ENCODE results near the gene NBDY.
"Not testable (repeated sequence)": the region's sequence is repeated elsewhere in the genome, so short reads cannot be mapped to it uniquely, and the experiment has no call there.

The NBDY gene

GRCh38 chrX:56800801-56801200 is 71.8 kb downstream of the NBDY start:
- no peak overlapping the region for H3K4me3 ChIP-seq (ENCODE audit: low read depth, low read length)
- no peak for DNase-seq (ENCODE audit: low read depth)
- TF ChIP-seq CTCF (IDR thresholded peaks at IDR 0.05; ENCODE audit: low read depth, low read length, missing control alignments), result no peak

- DNase-seq (ENCODE audit: low read depth), result no peak
- TF ChIP-seq CTCF (IDR thresholded peaks at IDR 0.05; ENCODE audit: low read depth, low read length, missing control alignments), result no peak
- H3K4me3 ChIP-seq (ENCODE audit: low read depth, low read length), result no peak overlapping the region
Measured at GRCh38 chrX:56802428-56802827, 73.4 kb downstream of the NBDY start.

- TF ChIP-seq CTCF (IDR thresholded peaks at IDR 0.05; ENCODE audit: low read depth, low read length, missing control alignments), result peak; percentile 39
- DNase-seq (ENCODE audit: low read depth), result no peak
- H3K4me3 ChIP-seq (ENCODE audit: low read depth, low read length), result no peak overlapping the region
Measured at GRCh38 chrX:56802921-56803849, 74.1 kb downstream of the NBDY start.

- DNase-seq (ENCODE audit: low read depth), result no peak
- TF ChIP-seq CTCF (IDR thresholded peaks at IDR 0.05; ENCODE audit: low read depth, low read length, missing control alignments), result no peak
- H3K4me3 ChIP-seq (ENCODE audit: low read depth, low read length), result no peak overlapping the region
Measured at GRCh38 chrX:56803850-56804681, 75.0 kb downstream of the NBDY start.

- no peak for TF ChIP-seq CTCF (IDR thresholded peaks at IDR 0.05; ENCODE audit: low read depth, low read length, missing control alignments)
- no peak overlapping the region for H3K4me3 ChIP-seq (ENCODE audit: low read depth, low read length)
- no peak for DNase-seq (ENCODE audit: low read depth)
Measured at GRCh38 chrX:56804867-56805266, 75.8 kb downstream of the NBDY start.

GRCh38 chrX:56805399-56805798 is 76.4 kb downstream of the NBDY start:
- DNase-seq (ENCODE audit: low read depth), result no peak
- no peak overlapping the region for H3K4me3 ChIP-seq (ENCODE audit: low read depth, low read length)
- TF ChIP-seq CTCF (IDR thresholded peaks at IDR 0.05; ENCODE audit: low read depth, low read length, missing control alignments), result no peak

GRCh38 chrX:56806176-56806575 is 77.1 kb downstream of the NBDY start:
- not testable (repeated sequence) for DNase-seq (ENCODE audit: low read depth)

More at GRCh38 chrX:56806176-56806575, 77.1 kb downstream of the NBDY start:
- not testable (repeated sequence) for H3K4me3 ChIP-seq (ENCODE audit: low read depth, low read length)
